Prostate gland (tissue), 2 donors: ENCODE measurements around the gene UTS2B.

Source experiments
- POLR2A ChIP-seq: fragments of 450-650 bp; IDR thresholded peaks from one replicate; pipeline ENCODE4 v1.6.1; 2016; ENCODE audit warnings: antibody characterized with exemption, mild to moderate bottlenecking
- TF ChIP-seq, protein P1 (sequence below), 4 experiments: fragments of 200-600 bp in 2 of 4; fragments of 450-650 bp in 2 of 4; sonication (generic) in 2 of 4; IDR thresholded peaks; 1 replicate in 3 of 4; 2 replicates in 1 of 4; pipeline ENCODE4 v1.5.1; 2016 to 2019; ENCODE audit warnings: antibody characterized with exemption in 4 of 4, mild to moderate bottlenecking in 2 of 4, moderate library complexity in 2 of 4

DNA sequence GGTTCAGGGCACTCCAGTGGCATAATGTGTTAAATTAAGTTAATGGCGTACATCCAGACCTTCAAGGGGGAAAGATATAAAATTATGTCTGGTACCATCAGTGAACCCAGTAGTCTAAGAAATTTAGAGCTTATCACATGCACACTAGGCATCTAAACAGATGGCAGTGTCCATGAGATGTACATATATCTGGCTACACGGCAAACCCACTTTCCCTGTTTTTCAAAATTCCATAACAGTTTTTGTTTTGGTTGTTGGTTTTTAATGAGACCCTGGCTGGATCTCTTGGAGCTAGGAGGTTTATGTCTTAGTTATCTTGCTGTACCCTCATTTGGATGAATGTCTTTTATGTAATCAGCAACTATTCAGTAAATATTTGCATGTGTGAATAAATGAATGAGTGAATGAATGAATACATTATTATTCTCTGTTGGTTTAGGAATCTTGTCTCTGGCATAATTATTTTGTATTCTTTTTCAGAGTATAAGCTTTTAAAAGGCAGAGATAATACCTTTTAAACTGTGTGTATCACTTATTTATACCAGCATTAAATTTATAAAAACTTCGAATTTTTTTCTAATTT, 3.1 kb upstream of the UTS2B start:
- TF ChIP-seq, protein P1, sequence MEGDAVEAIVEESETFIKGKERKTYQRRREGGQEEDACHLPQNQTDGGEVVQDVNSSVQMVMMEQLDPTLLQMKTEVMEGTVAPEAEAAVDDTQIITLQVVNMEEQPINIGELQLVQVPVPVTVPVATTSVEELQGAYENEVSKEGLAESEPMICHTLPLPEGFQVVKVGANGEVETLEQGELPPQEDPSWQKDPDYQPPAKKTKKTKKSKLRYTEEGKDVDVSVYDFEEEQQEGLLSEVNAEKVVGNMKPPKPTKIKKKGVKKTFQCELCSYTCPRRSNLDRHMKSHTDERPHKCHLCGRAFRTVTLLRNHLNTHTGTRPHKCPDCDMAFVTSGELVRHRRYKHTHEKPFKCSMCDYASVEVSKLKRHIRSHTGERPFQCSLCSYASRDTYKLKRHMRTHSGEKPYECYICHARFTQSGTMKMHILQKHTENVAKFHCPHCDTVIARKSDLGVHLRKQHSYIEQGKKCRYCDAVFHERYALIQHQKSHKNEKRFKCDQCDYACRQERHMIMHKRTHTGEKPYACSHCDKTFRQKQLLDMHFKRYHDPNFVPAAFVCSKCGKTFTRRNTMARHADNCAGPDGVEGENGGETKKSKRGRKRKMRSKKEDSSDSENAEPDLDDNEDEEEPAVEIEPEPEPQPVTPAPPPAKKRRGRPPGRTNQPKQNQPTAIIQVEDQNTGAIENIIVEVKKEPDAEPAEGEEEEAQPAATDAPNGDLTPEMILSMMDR (IDR thresholded peaks at IDR 0.05), result no peak
- TF ChIP-seq POLR2A, result no peak
